ENCODE measurements around the gene NRIP2.

GRCh38 chr12:2824541-2824940 is 10.3 kb downstream of the NRIP2 start:
- TF ChIP-seq CTCF (IDR thresholded peaks at IDR 0.05): no peak
- no peak for TF ChIP-seq POLR2A (IDR thresholded peaks at IDR 0.05)

Data from testis (tissue), 2 donors.